Endothelial cell (in vitro differentiated cells): ENCODE data around the gene PIP5K1A. TPM values are rescaled to one million over a fixed set of nuclear protein-coding genes. Genes with fewer than 3 reads are reported as not detected.
"Not testable (repeated sequence)": the region's sequence is repeated elsewhere in the genome, so short reads cannot be mapped to it uniquely, and the experiment has no call there.

Experiments
- DNase-seq: peaks from one replicate; pipeline ENCODE4 v3.0.0; 2021; ENCODE audit warnings: low spot score
- H3K27ac Mint-ChIP-seq: one replicate; pipeline ENCODE4 v1.8.0; 2021; ENCODE audit warnings: mixed read lengths, inconsistent platforms; ENCODE audit not compliant: unreplicated experiment
- H3K27me3 Mint-ChIP-seq: one replicate; pipeline ENCODE4 v1.8.0; 2021; ENCODE audit warnings: mild to moderate bottlenecking, moderate library complexity, mixed read lengths, inconsistent platforms; ENCODE audit not compliant: unreplicated experiment
- H3K36me3 Mint-ChIP-seq: one replicate; pipeline ENCODE4 v1.8.0; 2021; ENCODE audit warnings: mild to moderate bottlenecking, low read depth, mixed read lengths, inconsistent platforms; ENCODE audit not compliant: unreplicated experiment
- H3K4me1 Mint-ChIP-seq: one replicate; pipeline ENCODE4 v1.8.0; 2021; ENCODE audit warnings: mild to moderate bottlenecking, mixed read lengths, inconsistent platforms; ENCODE audit not compliant: unreplicated experiment
- H3K4me3 Mint-ChIP-seq: one replicate; pipeline ENCODE4 v1.8.0; 2021; ENCODE audit warnings: mild to moderate bottlenecking, mixed read lengths, inconsistent platforms; ENCODE audit not compliant: unreplicated experiment
- H3K9me3 Mint-ChIP-seq: one replicate; pipeline ENCODE4 v1.8.0; 2021; ENCODE audit warnings: mixed read lengths, inconsistent platforms; ENCODE audit not compliant: unreplicated experiment
- total RNA-seq: library from RNA; stranded (reverse); fragmentation: NEBNext Ultra II Directional; extraction: Animal tissue kit (Norgen Biotek cat#: 25700); gene quantifications from one replicate; pipeline ENCODE4 v1.2.1, GENCODE V29; 2021; ENCODE audit not compliant: unreplicated experiment
- TF ChIP-seq, protein P1 (sequence below): fragments of 200-600 bp; sonication (generic); IDR thresholded peaks from one replicate; pipeline ENCODE4 v1.5.0; 2021; ENCODE audit warnings: antibody characterized with exemption; ENCODE audit not compliant: unreplicated experiment

The PIP5K1A gene
- total RNA-seq, 1 donor from 2014 or later: 75.9 TPM

DNA sequence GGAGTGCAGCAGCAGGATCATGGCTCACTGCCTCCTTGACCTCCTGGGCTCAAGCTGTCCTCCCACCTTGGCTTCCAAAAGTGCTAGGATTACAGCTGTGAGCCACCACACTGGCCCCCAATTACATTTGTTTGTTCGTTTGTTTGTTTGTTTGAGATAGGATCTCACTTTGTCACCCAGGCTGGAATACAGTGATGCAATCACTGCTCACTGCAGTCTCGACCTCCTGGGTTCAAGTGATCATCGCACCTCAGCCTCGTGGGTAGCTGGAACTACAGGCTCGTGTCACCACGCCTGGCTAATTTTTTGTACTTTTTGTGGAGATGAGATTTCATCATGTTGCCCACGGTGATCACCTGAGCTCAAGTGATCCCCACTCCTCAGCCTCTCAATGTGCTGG is 6.3 kb upstream of the PIP5K1A start:
- no peak for DNase-seq
- Mint-ChIP-seq H3K4me3 (no peak overlapping the region), H3K4me1 (peaks cover 12% of the 10 kb centered on the region), H3K36me3 (peaks cover 3% of the 10 kb centered on the region), H3K27ac (no peak overlapping the region), H3K9me3 (no peaks in the 10 kb centered on the region), H3K27me3 (peaks cover 8% of the 10 kb centered on the region)
- TF ChIP-seq, protein P1, sequence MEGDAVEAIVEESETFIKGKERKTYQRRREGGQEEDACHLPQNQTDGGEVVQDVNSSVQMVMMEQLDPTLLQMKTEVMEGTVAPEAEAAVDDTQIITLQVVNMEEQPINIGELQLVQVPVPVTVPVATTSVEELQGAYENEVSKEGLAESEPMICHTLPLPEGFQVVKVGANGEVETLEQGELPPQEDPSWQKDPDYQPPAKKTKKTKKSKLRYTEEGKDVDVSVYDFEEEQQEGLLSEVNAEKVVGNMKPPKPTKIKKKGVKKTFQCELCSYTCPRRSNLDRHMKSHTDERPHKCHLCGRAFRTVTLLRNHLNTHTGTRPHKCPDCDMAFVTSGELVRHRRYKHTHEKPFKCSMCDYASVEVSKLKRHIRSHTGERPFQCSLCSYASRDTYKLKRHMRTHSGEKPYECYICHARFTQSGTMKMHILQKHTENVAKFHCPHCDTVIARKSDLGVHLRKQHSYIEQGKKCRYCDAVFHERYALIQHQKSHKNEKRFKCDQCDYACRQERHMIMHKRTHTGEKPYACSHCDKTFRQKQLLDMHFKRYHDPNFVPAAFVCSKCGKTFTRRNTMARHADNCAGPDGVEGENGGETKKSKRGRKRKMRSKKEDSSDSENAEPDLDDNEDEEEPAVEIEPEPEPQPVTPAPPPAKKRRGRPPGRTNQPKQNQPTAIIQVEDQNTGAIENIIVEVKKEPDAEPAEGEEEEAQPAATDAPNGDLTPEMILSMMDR: no peak

DNA sequence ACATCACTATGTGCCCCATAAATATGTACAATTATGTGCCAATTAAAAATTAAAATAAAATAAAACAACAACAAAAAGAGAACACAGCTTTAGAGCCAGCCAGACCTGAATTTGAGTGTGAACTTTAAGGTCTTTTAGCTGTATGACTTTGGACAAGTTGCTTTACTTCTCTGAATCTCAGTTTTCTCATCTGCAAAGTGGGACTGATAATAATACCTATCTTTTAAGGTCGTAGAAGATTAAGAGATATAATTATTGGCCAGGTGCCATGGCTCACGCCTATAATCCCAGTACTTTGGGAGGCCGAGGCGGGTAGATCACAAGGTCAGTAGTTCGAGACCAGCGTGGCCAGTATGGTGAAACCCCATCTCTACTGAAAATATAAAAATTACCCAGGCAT is 5.0 kb upstream of the PIP5K1A start:
- peaks cover 16% of the 10 kb centered on the region for H3K4me1 Mint-ChIP-seq
- H3K4me3 Mint-ChIP-seq: no peak overlapping the region
- H3K27me3 Mint-ChIP-seq: peaks cover 13% of the 10 kb centered on the region
- no peak for DNase-seq
- no peak overlapping the region for H3K27ac Mint-ChIP-seq
- H3K36me3 Mint-ChIP-seq: peaks cover 6% of the 10 kb centered on the region
- no peaks in the 10 kb centered on the region for H3K9me3 Mint-ChIP-seq
- TF ChIP-seq, protein P1: no peak

DNA sequence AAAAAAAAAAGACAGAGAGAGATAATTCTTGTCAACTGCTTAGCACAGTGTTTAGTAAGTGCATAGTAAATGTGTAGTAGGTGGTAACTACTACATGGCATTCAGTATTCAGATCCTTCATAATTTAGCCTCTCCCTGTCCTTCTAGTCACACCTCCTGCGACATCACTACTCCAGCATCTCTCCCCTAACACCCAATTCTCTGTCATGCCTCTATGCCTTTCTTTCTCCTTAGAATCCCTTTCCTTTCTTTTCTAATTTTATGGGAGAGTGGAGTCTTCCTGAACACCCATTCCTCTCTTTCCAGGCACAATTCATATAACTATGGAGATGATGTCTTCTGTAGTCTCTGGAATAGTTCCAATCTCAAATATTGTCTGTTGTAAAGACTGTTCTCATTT is 4.5 kb upstream of the PIP5K1A start:
- Mint-ChIP-seq H3K36me3 (peaks cover 8% of the 10 kb centered on the region), H3K4me3 (no peak overlapping the region), H3K27ac (peak overlapping the region; percentile 2), H3K27me3 (peaks cover 18% of the 10 kb centered on the region), H3K4me1 (peaks cover 20% of the 10 kb centered on the region), H3K9me3 (no peaks in the 10 kb centered on the region)
- TF ChIP-seq, protein P1: no peak
- DNase-seq: no peak

DNA sequence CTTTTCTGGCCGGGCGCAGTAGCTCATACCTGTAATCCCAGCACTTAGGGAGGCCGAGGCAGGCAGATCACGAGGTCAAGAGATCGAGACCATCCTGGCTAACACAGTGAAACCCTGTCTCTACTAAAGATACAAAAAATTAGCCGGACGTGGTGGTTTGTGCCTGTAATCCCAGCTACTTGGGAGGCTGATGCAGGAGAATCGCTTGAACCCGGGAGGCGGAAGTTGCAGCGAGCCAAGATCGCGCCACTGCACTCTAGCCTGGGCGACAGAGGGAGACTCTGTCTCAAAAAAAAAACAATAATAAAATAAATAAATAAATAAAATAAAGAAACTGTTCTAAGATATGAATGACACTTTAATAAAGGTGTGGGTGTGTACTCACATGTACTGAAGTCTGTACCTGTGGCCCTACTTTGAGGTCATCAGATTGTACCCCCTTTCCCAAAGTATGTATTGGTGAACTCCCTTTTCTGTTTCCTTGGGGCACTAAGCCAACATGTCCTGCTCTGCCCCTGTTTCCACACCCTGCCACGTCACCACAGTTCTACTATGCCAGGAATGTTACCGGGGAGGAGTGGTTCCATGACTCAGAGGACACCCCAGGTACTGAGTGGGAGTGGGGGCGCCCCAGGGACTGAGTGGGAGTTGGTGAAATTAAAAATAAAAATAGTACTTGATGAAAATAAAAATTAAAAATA is 3.3 kb upstream of the PIP5K1A start:
- H3K9me3 Mint-ChIP-seq, H3K4me3 Mint-ChIP-seq, H3K27ac Mint-ChIP-seq, DNase-seq: not testable (repeated sequence)
- Mint-ChIP-seq H3K27me3 (peaks cover 17% of the 10 kb centered on the region), H3K4me1 (peaks cover 24% of the 10 kb centered on the region), H3K36me3 (peaks cover 11% of the 10 kb centered on the region)

DNA sequence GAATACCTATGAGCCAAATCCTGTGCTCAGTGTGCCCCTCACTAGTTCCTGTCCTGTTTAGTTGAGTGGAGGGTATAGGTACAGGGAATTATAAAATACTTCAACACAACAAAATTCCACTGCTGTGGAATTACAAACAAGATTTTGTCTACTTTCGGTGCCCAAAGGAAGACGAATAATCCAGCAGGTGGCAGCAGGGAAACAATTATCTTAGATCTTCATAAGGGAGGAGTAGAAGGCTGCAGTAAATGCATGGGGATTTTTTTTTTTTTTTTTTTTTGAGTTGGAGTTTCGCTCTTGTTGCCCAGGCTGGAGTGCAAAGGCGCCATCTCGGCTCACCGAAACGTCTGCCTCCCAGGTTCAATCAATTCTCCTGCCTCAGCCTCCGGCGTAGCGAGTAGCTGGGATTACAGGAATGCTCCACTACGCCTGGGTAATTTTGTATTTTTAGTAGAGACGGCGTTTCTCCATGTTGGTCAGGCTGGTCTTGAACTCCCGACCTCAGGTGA is 2.0 kb upstream of the PIP5K1A start:
- peak; percentile 45 for DNase-seq

More for the DNA sequence above, 2.0 kb upstream of the PIP5K1A start:
- TF ChIP-seq, protein P1: peak; percentile 27
- Mint-ChIP-seq H3K27ac (no peak overlapping the region), H3K4me1 (peaks cover 24% of the 10 kb centered on the region), H3K36me3 (peaks cover 9% of the 10 kb centered on the region), H3K27me3 (peaks cover 17% of the 10 kb centered on the region), H3K4me3 (peak overlapping the region; percentile 65), H3K9me3 (no peaks in the 10 kb centered on the region)
